HCT116 (cell line): ENCODE data around the gene BCL2L13. TPM values are rescaled to one million over a fixed set of nuclear protein-coding genes. Genes with fewer than 3 reads are reported as not detected.
A peak's percentile ranks its signal among the peaks of the same experiment; 100 is the strongest.
"Not testable (repeated sequence)": the region's sequence is repeated elsewhere in the genome, so short reads cannot be mapped to it uniquely, and the experiment has no call there.

Experiments
- ATAC-seq: fragments of 200-7000 bp; cut with Tn5 transposase; 2 replicates; pipeline ENCODE4 v1.9.1; 2020; ENCODE audit warnings: mild to moderate bottlenecking, moderate library complexity
- BruUV-seq: library from RNA; stranded (reverse); fragments of 400-500 nt; replicated peaks from 2 replicates; lab custom pipeline; 2021; lab: Mats Ljungman, UMichigan
- CTCF ChIA-PET: fragments of 300-600 bp; sonication (Branson Sonifier 250); formaldehyde crosslinking; loops from one replicate; lab custom pipeline; 2021; ENCODE audit warnings: antibody characterized with exemption; lab: Charles Lee
- POLR2A ChIA-PET: fragments of 300-600, 350-600 bp; sonication (Branson Sonifier 250); formaldehyde crosslinking; loops from one replicate; lab custom pipeline; 2021; ENCODE audit warnings: antibody characterized with exemption; lab: Charles Lee
- RAD21 ChIA-PET, 2 experiments: fragments of 300-600 bp; sonication (Branson Sonifier 250); formaldehyde crosslinking; loops; one replicate each; lab custom pipeline; 2023; ENCODE audit warnings: low total read pairs in 2 of 2; ENCODE audit not compliant: uncharacterized antibody in 2 of 2, unreplicated experiment in 2 of 2, low non-redundant PET in 1 of 2; lab: Charles Lee
- DNase-seq: peaks from one replicate; pipeline ENCODE4 v3.0.0-alpha.2; 2010; ENCODE audit warnings: low read depth, low spot score
- H2AFZ ChIP-seq: fragments of 200-600 bp; shearing (Covaris generic), sonication (generic); 2 replicates; pipeline ENCODE4 v1.6.1; 2017; ENCODE audit warnings: low read depth, mixed run types, mixed read lengths, antibody characterized with exemption, low read length; ENCODE audit not compliant: poor library complexity, severe bottlenecking
- H3K27ac ChIP-seq: 2 replicates; pipeline ENCODE4 v1.5.1; 2012; ENCODE audit warnings: low read depth, low read length
- H3K27me3 ChIP-seq: fragments of 200-600 bp; sonication (generic); 2 replicates; pipeline ENCODE4 v1.6.1; 2016; ENCODE audit warnings: mixed run types, low read length, mixed read lengths; ENCODE audit not compliant: insufficient read depth
- H3K36me3 ChIP-seq, 2 experiments: fragments of 200-500 bp in 1 of 2; fragments of 200-600 bp in 1 of 2; sonication (Bioruptor generic) in 1 of 2; sonication (generic) in 1 of 2; 2 replicates each; pipeline versions ENCODE4 v1.5.1 to v1.6.1; 2014 to 2016; ENCODE audit warnings: low read length in 2 of 2, inconsistent platforms in 1 of 2, mixed read lengths in 1 of 2, mixed run types in 1 of 2; ENCODE audit not compliant: insufficient read depth in 2 of 2, control insufficient read depth in 1 of 2
- H3K4me1 ChIP-seq, 2 experiments: fragments of 200-600 bp in 1 of 2; sonication (generic) in 1 of 2; 2 replicates each; pipeline versions ENCODE4 v1.5.1 to v1.6.1; 2012 to 2017; ENCODE audit warnings: low read length in 2 of 2, inconsistent platforms in 1 of 2, mild to moderate bottlenecking in 1 of 2, mixed read lengths in 1 of 2, mixed run types in 1 of 2, moderate library complexity in 1 of 2; ENCODE audit not compliant: insufficient read depth in 2 of 2, control insufficient read depth in 1 of 2
- H3K4me2 ChIP-seq: fragments of 200-600 bp; sonication (generic); 2 replicates; pipeline ENCODE4 v1.6.1; 2017; ENCODE audit warnings: mixed run types, low read length, mixed read lengths
- H3K4me3 ChIP-seq, 2 experiments: fragments of 200-600 bp in 1 of 2; sonication (generic) in 1 of 2; replicated peaks in 1 of 2; 2 replicates each; pipeline ENCODE4 v1.5.1; 2011 to 2016; ENCODE audit warnings: low read length in 2 of 2, control low read depth in 1 of 2, low read depth in 1 of 2, mild to moderate bottlenecking in 1 of 2, mixed read lengths in 1 of 2, mixed run types in 1 of 2
- H3K79me2 ChIP-seq: fragments of 200-600 bp; sonication (generic); 2 replicates; pipeline ENCODE4 v1.6.1; 2017; ENCODE audit warnings: mild to moderate bottlenecking, mixed run types, low read length, moderate library complexity, mixed read lengths; ENCODE audit not compliant: insufficient read depth
- H3K9ac ChIP-seq: fragments of 200-600 bp; sonication (generic); 2 replicates; pipeline ENCODE4 v1.6.1; 2016; ENCODE audit warnings: low read length, mixed read lengths
- H3K9me2 ChIP-seq: fragments of 200-600 bp; sonication (generic), shearing (Covaris generic); 2 replicates; pipeline ENCODE4 v1.6.1; 2017; ENCODE audit warnings: mixed run types, mild to moderate bottlenecking, moderate library complexity; ENCODE audit not compliant: insufficient read depth
- H3K9me3 ChIP-seq, 2 experiments: fragments of 200-500 bp in 1 of 2; fragments of 200-600 bp in 1 of 2; sonication (Bioruptor generic) in 1 of 2; sonication (generic) in 1 of 2; 2 replicates each; pipeline ENCODE4 v1.6.1; 2014 to 2017; ENCODE audit warnings: low read length in 2 of 2, mixed read lengths in 2 of 2, inconsistent platforms in 1 of 2, low read depth in 1 of 2, mild to moderate bottlenecking in 1 of 2, mixed run types in 1 of 2, moderate library complexity in 1 of 2; ENCODE audit not compliant: control insufficient read depth in 1 of 2, insufficient read depth in 1 of 2
- H4K20me1 ChIP-seq: fragments of 200-600 bp; sonication (generic), shearing (Covaris generic); 2 replicates; pipeline ENCODE4 v1.6.1; 2017; ENCODE audit warnings: mixed run types, mild to moderate bottlenecking, moderate library complexity; ENCODE audit not compliant: insufficient read depth
- CEBPB ChIP-seq: IDR thresholded peaks from 2 replicates; pipeline ENCODE4 v1.6.1; 2012; ENCODE audit warnings: low read depth
- EZH2 ChIP-seq: fragments of 200-600 bp; sonication (generic); IDR thresholded peaks from 2 replicates; pipeline ENCODE4 v1.6.1; 2017; ENCODE audit warnings: antibody characterized with exemption, mixed run types
- RAD21 ChIP-seq: IDR thresholded peaks from 2 replicates; pipeline ENCODE4 v1.6.1; 2012; ENCODE audit warnings: low read depth, mild to moderate bottlenecking
- SP1 ChIP-seq: IDR thresholded peaks from 2 replicates; pipeline ENCODE4 v1.6.1; 2012; ENCODE audit warnings: low read depth
- intact Hi-C: fragments of 100-400 bp; cut with micrococcal nuclease; formaldehyde crosslinking; loops from 2 replicates; pipeline ENCODE4 v1.10.0; 2022
- total RNA-seq: library from RNA; stranded (reverse); gene quantifications from one replicate; pipeline ENCODE4 v1.2.1, GENCODE V29; 2021; ENCODE audit not compliant: unreplicated experiment
- TF ChIP-seq, protein P1 (sequence below), 3 experiments: fragments of 200-600 bp in 1 of 3; sonication (generic) in 1 of 3; IDR thresholded peaks in 2 of 3; conservative IDR thresholded peaks in 1 of 3; 2 replicates each; pipeline ENCODE4 v1.5.1; 2012 to 2017; ENCODE audit warnings: low read depth in 2 of 3, low read length in 2 of 3, antibody characterized with exemption in 1 of 3, borderline replicate concordance in 1 of 3, control low read depth in 1 of 3, mild to moderate bottlenecking in 1 of 3, mixed read lengths in 1 of 3, mixed run types in 1 of 3, moderate library complexity in 1 of 3; ENCODE audit not compliant: insufficient read depth in 1 of 3
- TF ChIP-seq, protein P2 (sequence below): IDR thresholded peaks from 2 replicates; pipeline ENCODE4 v1.6.1; 2012
- TF ChIP-seq, protein P3 (sequence below): IDR thresholded peaks from 2 replicates; pipeline ENCODE4 v1.6.1; 2012

Gene BCL2L13
- total RNA-seq, 1 experiment from 2014 or later: 38.6 TPM

DNA sequence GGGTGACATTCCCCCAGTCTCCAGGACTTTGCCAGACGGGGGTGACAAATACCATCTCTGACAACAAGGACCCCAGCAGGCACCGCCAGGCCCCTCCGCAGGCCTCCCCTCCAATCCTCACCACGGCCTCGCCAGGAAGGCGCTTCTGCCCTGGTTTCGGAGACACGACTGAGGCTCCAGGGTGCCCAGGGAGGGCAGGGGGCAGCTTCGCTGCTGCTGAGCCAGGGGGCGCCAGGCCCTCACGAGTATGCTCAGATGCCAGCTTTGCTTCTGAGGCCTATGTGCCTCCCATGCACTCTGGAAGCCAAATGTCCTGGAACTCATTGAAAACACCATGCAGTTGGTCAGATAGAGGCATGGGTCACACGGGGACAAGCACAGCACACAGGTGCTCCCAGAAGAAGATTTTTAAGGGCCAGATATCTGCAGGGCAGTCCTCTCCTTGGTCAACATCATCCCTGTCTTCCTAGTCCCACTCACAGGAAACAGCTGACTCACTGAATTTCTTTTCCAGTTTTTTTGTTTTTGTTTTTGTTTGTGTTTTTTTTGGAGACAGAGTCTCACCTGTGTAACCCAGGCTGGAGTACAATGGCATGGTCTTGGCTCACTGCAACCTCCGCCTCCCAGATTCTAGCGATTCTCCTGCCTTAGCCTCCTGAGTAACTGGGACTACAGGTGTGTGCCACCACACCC lies 115.8 kb downstream of the BCL2L13 start:
- Histone ChIP-seq H3K4me1 (peaks cover 0 to 10% of the 10 kb centered on the region in 2 experiments; a peak in 1 of 4 replicates), H4K20me1 (no peaks in the 10 kb centered on the region), H2AFZ (no peak overlapping the region), H3K27me3 (no peaks in the 10 kb centered on the region), H3K9me2 (no peaks in the 10 kb centered on the region), H3K9me3 (no peaks in the 10 kb centered on the region), H3K9ac (no peak overlapping the region), H3K36me3 (no peaks in the 10 kb centered on the region), H3K79me2 (peaks cover 11% of the 10 kb centered on the region), H3K27ac (no peak overlapping the region), H3K4me3 (no peak overlapping the region), H3K4me2 (no peak overlapping the region)
- TF ChIP-seq, protein P1, sequence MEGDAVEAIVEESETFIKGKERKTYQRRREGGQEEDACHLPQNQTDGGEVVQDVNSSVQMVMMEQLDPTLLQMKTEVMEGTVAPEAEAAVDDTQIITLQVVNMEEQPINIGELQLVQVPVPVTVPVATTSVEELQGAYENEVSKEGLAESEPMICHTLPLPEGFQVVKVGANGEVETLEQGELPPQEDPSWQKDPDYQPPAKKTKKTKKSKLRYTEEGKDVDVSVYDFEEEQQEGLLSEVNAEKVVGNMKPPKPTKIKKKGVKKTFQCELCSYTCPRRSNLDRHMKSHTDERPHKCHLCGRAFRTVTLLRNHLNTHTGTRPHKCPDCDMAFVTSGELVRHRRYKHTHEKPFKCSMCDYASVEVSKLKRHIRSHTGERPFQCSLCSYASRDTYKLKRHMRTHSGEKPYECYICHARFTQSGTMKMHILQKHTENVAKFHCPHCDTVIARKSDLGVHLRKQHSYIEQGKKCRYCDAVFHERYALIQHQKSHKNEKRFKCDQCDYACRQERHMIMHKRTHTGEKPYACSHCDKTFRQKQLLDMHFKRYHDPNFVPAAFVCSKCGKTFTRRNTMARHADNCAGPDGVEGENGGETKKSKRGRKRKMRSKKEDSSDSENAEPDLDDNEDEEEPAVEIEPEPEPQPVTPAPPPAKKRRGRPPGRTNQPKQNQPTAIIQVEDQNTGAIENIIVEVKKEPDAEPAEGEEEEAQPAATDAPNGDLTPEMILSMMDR (IDR thresholded peaks at IDR 0.05 in 2 of 3, conservative IDR thresholded peaks at IDR 0.05 in 1 of 3; ENCODE audit: borderline replicate concordance in 1 of 3, insufficient read depth in 1 of 3, low read depth in 2 of 3, low read length in 2 of 3): peak in 2 of 3 experiments; percentile 45 to 48; a peak in 3 of 6 replicates
- peak; percentile 43; the same call in 1 of the 2 replicates for TF ChIP-seq RAD21
- TF ChIP-seq, protein P2, sequence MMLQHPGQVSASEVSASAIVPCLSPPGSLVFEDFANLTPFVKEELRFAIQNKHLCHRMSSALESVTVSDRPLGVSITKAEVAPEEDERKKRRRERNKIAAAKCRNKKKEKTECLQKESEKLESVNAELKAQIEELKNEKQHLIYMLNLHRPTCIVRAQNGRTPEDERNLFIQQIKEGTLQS: no peak
- peak; percentile 72 for ATAC-seq
- ChIA-PET CTCF (interaction anchor here (1.2 to 1.4 kb wide), 2 partner anchors 30 to 32 kb away, joined by 6 to 12 read pairs; no protein-coding TSS in a partner anchor), RAD21 (no interaction called here), POLR2A (no interaction called here)
- BruUV-seq: no TSS peak
- no peak for DNase-seq
- intact Hi-C loops: no loop called here

DNA sequence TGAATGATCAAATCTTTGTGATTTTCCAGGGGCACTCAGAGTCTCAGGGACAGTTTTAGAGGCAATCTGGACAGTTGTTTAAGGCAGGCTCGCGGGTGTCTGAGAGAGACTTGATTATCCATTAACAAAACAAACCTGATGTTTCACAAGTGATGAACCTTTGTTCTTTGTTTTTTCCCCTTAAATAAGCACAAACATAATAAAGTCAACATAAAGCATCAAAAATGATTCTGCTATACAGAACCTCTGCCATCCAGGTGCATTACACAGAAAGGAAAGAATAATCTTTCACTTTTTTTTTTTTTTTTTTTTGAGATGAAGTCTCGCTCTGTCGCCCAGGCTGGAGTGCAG lies 122.6 kb downstream of the BCL2L13 start:
- Histone ChIP-seq H3K27me3 (no peaks in the 10 kb centered on the region), H3K9me3 (no peaks in the 10 kb centered on the region), H3K36me3 (no peaks in the 10 kb centered on the region), H2AFZ (no peak overlapping the region), H3K27ac (no peak overlapping the region), H3K4me2 (no peak overlapping the region), H3K79me2 (peaks cover 55% of the 10 kb centered on the region), H3K9ac (no peak overlapping the region), H3K4me1 (peaks cover 6 to 11% of the 10 kb centered on the region in 2 experiments), H3K4me3 (no peak overlapping the region)
- BruUV-seq: no TSS peak
- RAD21 ChIA-PET: no interaction called here
- no peak for DNase-seq
- POLR2A ChIA-PET: no interaction called here
- CTCF ChIA-PET: no interaction called here
- TF ChIP-seq EZH2 (no peak), CEBPB (no peak), SP1 (no peak)
- TF ChIP-seq, protein P3, sequence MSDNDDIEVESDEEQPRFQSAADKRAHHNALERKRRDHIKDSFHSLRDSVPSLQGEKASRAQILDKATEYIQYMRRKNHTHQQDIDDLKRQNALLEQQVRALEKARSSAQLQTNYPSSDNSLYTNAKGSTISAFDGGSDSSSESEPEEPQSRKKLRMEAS: no peak
- TF ChIP-seq, protein P2: no peak
- TF ChIP-seq, all 23 proteins: peak for 0
- H3K9me2 ChIP-seq: no peaks in the 10 kb centered on the region
- no peak for ATAC-seq
- intact Hi-C loops: no loop called here
- H4K20me1 ChIP-seq: no peaks in the 10 kb centered on the region

DNA sequence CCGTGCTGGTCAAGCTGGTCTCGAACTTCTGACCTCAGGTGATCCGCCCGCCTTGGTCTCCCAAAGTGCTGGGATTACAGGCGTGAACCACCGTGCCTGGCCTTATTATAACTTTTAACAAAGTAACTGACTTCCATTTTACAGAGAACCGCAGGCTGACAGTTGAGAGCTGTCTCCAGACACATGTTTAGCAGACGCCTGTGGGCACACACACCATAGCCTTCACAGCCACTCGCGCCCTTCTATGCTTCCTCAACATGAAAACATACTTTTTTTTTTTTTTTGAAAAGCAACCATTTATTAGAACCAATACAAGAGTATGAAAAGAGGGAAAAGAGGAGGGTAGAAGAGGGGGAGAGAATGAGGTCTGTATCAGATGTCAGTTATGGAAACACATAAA lies 124.9 kb downstream of the BCL2L13 start:
- ATAC-seq, H3K4me3 ChIP-seq, H3K9ac ChIP-seq, POLR2A ChIA-PET, H3K4me2 ChIP-seq, DNase-seq, H3K9me2 ChIP-seq, BruUV-seq, RAD21 ChIA-PET, H2AFZ ChIP-seq, H3K36me3 ChIP-seq, intact Hi-C loops, H3K27ac ChIP-seq, H4K20me1 ChIP-seq, H3K9me3 ChIP-seq, H3K27me3 ChIP-seq: not testable (repeated sequence)
- Histone ChIP-seq H3K4me1 (peaks cover 6 to 11% of the 10 kb centered on the region in 2 experiments), H3K79me2 (peaks cover 68% of the 10 kb centered on the region)
- CTCF ChIA-PET: interaction anchor here (0.6 kb wide), 1 partner anchor 21 kb away, joined by 3 read pairs; no protein-coding TSS in a partner anchor
